ENCODE results near the gene CD247. TPM values are rescaled to one million over a fixed set of nuclear protein-coding genes. Genes with fewer than 3 reads are reported as not detected.

The CD247 gene
- total and polyA plus RNA-seq, 9 of the 15 experiments (the other 6 are each of a cell fraction or from before 2014, with no cell fraction given): 0.08 to 0.42 (median 0.28) TPM; not detected in 5

DNA sequence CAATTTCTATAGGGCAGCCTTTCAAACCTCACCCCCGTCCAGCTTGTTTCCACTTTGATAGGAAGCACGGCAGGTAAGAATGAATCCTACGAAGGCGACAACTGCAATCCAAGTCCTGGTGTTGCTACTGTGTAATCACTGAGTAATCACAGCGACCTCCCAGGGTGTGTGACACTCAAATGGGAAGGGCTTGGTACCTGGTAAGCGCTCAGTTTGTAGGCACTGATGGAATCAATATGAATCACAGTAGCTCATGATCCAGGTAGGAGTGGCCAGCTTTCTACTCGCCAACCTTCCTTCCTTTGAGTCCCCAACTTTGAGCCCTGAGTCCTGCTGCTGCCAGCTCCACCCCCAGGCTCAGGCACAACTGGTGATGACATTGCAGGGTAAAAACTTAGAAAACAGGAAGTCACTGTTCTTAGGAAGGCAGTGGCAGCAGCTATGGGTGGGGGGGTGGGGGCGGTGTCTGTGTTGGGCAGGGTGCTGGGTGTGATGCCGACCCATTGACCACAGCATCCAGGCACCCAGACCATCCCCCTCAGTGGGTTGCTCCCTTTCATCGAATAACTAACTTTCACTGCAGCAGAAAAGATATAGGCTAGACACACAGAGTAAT, 70.7 kb downstream of the CD247 start (continued):
- TF ChIP-seq KDM1A (IDR thresholded peaks at IDR 0.05) (peak; percentile 59 to 71; a peak in 3 of 4 replicates), HNRNPUL1 (IDR thresholded peaks at IDR 0.05; ENCODE audit: low read length) (no peak), NCOA1 (IDR thresholded peaks at IDR 0.05; ENCODE audit: low read depth) (no peak), IRF9 (tag; IDR thresholded peaks at IDR 0.05) (no peak), TCF3 (CRISPR knock-in tag; IDR thresholded peaks at IDR 0.05) (no peak), SIN3B (IDR thresholded peaks at IDR 0.05; ENCODE audit: low read depth) (no peak), ESRRA (IDR thresholded peaks at IDR 0.05; ENCODE audit: borderline replicate concordance, low read depth) (no peak), ZNF589 (CRISPR knock-in tag; IDR thresholded peaks at IDR 0.05; ENCODE audit: low read depth) (peak; percentile 92), RFX5 (IDR thresholded peaks at IDR 0.05; ENCODE audit: low read depth, low read length) (no peak), DDX20 (tag; IDR thresholded peaks at IDR 0.05; ENCODE audit: low read depth) (no peak), GABPB2 (CRISPR knock-in tag; conservative IDR thresholded peaks at IDR 0.05) (no peak), RB1 (IDR thresholded peaks at IDR 0.05; ENCODE audit: low read depth) (no peak), PTTG1 (tag; IDR thresholded peaks at IDR 0.05; ENCODE audit: low read depth) (no peak), CGGBP1 (CRISPR knock-in tag; IDR thresholded peaks at IDR 0.05) (no peak), ZFP30 (CRISPR knock-in tag; IDR thresholded peaks at IDR 0.05; ENCODE audit: borderline replicate concordance) (no peak), RCOR1 (IDR thresholded peaks at IDR 0.05; ENCODE audit: borderline replicate concordance in 1 of 2, low read depth in 2 of 2, low read length in 2 of 2) (peak in 1 of 2 experiments; percentile 84; a peak in 2 of 4 replicates), ETV1 (tag; conservative IDR thresholded peaks at IDR 0.05; ENCODE audit: low read depth) (no peak), CEBPG (CRISPR knock-in tag; IDR thresholded peaks at IDR 0.05) (0 out of 2 replicates have a peak, but pooled peaks have one; percentile 7), CEBPG (tag; conservative IDR thresholded peaks at IDR 0.05 in 1 of 2, IDR thresholded peaks at IDR 0.05 in 1 of 2) (no peak), PML (IDR thresholded peaks at IDR 0.05; ENCODE audit: low read length) (no peak), PCBP1 (IDR thresholded peaks at IDR 0.05; ENCODE audit: low read depth, low read length, poor library complexity, severe bottlenecking) (no peak), SIN3A (IDR thresholded peaks at IDR 0.05; ENCODE audit: borderline replicate concordance in 2 of 2, control insufficient read depth in 1 of 2, low read depth in 2 of 2, low read length in 2 of 2) (no peak), ETS2 (tag; IDR thresholded peaks at IDR 0.05; ENCODE audit: borderline replicate concordance, poor library complexity, severe bottlenecking) (no peak), CHD2 (IDR thresholded peaks at IDR 0.05; ENCODE audit: low read depth, low read length) (no peak), MBD1 (CRISPR knock-in tag; IDR thresholded peaks at IDR 0.05) (no peak)
- TF ChIP-seq, protein P1, sequence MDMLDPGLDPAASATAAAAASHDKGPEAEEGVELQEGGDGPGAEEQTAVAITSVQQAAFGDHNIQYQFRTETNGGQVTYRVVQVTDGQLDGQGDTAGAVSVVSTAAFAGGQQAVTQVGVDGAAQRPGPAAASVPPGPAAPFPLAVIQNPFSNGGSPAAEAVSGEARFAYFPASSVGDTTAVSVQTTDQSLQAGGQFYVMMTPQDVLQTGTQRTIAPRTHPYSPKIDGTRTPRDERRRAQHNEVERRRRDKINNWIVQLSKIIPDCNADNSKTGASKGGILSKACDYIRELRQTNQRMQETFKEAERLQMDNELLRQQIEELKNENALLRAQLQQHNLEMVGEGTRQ (CRISPR knock-in tag; IDR thresholded peaks at IDR 0.05): no peak
